Karpas-422 (cell line): ENCODE results near the gene TOR1B. TPM values are rescaled to one million over a fixed set of nuclear protein-coding genes. Genes with fewer than 3 reads are reported as not detected.

Experiments
- DNase-seq: peaks from one replicate; pipeline ENCODE4 v3.0.0-alpha.2; 2015
- H2AFZ ChIP-seq: fragments of 200-600 bp; sonication (generic); 2 replicates; pipeline ENCODE4 v1.6.1; 2014; ENCODE audit warnings: antibody characterized with exemption, low read length, mixed read lengths
- H3K27ac ChIP-seq: fragments of 200-600 bp; sonication (generic); 2 replicates; pipeline ENCODE4 v1.5.1; 2014; ENCODE audit warnings: mild to moderate bottlenecking, low read length, moderate library complexity
- H3K27me3 ChIP-seq: fragments of 200-600 bp; sonication (generic); 2 replicates; pipeline ENCODE4 v1.6.1; 2014; ENCODE audit warnings: low read length, mixed read lengths
- H3K36me3 ChIP-seq: fragments of 200-600 bp; sonication (generic); 2 replicates; pipeline ENCODE4 v1.6.1; 2014; ENCODE audit warnings: low read length, mixed read lengths; ENCODE audit not compliant: insufficient read depth
- H3K4me1 ChIP-seq: fragments of 200-600 bp; sonication (generic); 2 replicates; pipeline ENCODE4 v1.6.1; 2014; ENCODE audit warnings: mild to moderate bottlenecking, low read length, mixed read lengths
- H3K4me2 ChIP-seq: fragments of 200-600 bp; sonication (generic); 2 replicates; pipeline ENCODE4 v1.6.1; 2014; ENCODE audit warnings: low read length, low read depth, mild to moderate bottlenecking; ENCODE audit not compliant: poor library complexity, severe bottlenecking
- H3K4me3 ChIP-seq: fragments of 200-600 bp; sonication (generic); 2 replicates; pipeline ENCODE4 v1.5.1; 2014; ENCODE audit warnings: mild to moderate bottlenecking, antibody characterized with exemption, low read length, mixed read lengths
- H3K79me2 ChIP-seq: fragments of 200-600 bp; sonication (generic); 2 replicates; pipeline ENCODE4 v1.6.1; 2014; ENCODE audit warnings: mild to moderate bottlenecking, low read length, mixed read lengths
- H3K9ac ChIP-seq: fragments of 200-600 bp; sonication (generic); 2 replicates; pipeline ENCODE4 v1.6.0; 2014; ENCODE audit warnings: low read length
- H3K9me2 ChIP-seq: fragments of 200-600 bp; sonication (generic), shearing (Covaris generic); replicated peaks from 2 replicates; pipeline ENCODE4 v1.6.0; 2014; ENCODE audit warnings: mild to moderate bottlenecking, low read length, moderate library complexity; ENCODE audit not compliant: insufficient read depth
- H3K9me3 ChIP-seq: fragments of 300-700, 200-600 bp; sonication (generic); 2 replicates; pipeline ENCODE4 v1.6.1; 2014; ENCODE audit warnings: low read length, mixed read lengths
- H4K20me1 ChIP-seq: fragments of 200-600 bp; sonication (generic); 2 replicates; pipeline ENCODE4 v1.6.1; 2014; ENCODE audit warnings: mild to moderate bottlenecking, antibody characterized with exemption, low read length, low read depth; ENCODE audit not compliant: insufficient read depth
- total RNA-seq: library from RNA; depleted of rRNA; stranded (reverse); fragments of >200 nt; shearing (Covaris generic); gene quantifications from 2 replicates; pipeline ENCODE4 v1.2.3, GENCODE V29; 2014; ENCODE audit warnings: low replicate concordance

TOR1B gene
- total RNA-seq, 1 experiment from 2014 or later = 10.5 TPM

GRCh38 chr9:129845373-129845772 is 42.4 kb downstream of the TOR1B start:
- Histone ChIP-seq H3K27ac (0 out of 2 replicates have a peak overlapping the region, but pooled peaks have one; percentile 2), H3K9me2 (no peaks in the 10 kb centered on the region), H3K36me3 (no peaks in the 10 kb centered on the region), H3K79me2 (peaks cover 27% of the 10 kb centered on the region), H2AFZ (no peak overlapping the region), H3K4me2 (no peak overlapping the region), H4K20me1 (no peaks in the 10 kb centered on the region), H3K4me1 (peaks cover 8% of the 10 kb centered on the region), H3K27me3 (no peaks in the 10 kb centered on the region), H3K9me3 (no peaks in the 10 kb centered on the region), H3K4me3 (no peak overlapping the region), H3K9ac (no peak overlapping the region)
- no peak for DNase-seq

- H3K9me2 ChIP-seq = no peaks in the 10 kb centered on the region
- no peaks in the 10 kb centered on the region for H3K27me3 ChIP-seq
- H3K4me3 ChIP-seq = no peak overlapping the region
- no peaks in the 10 kb centered on the region for H3K9me3 ChIP-seq
- H3K9ac ChIP-seq = no peak overlapping the region
- peaks cover 7% of the 10 kb centered on the region; the same call in 1 of the 2 replicates for H3K79me2 ChIP-seq
- H3K4me2 ChIP-seq = no peak overlapping the region
- no peak for DNase-seq
- H2AFZ ChIP-seq = no peak overlapping the region
- H4K20me1 ChIP-seq = no peaks in the 10 kb centered on the region
- H3K4me1 ChIP-seq = peaks cover 5% of the 10 kb centered on the region
- no peak overlapping the region for H3K27ac ChIP-seq
- H3K36me3 ChIP-seq = 0 out of 2 replicates have a peak, but pooled peaks cover 5% of the 10 kb centered on the region
Observed at GRCh38 chr9:129848712-129849441, 45.9 kb downstream of the TOR1B start.

GRCh38 chr9:129849901-129850300 is 46.9 kb downstream of the TOR1B start:
- H3K4me3 ChIP-seq = no peak overlapping the region
- DNase-seq = no peak
- no peaks in the 10 kb centered on the region for H3K9me2 ChIP-seq
- no peaks in the 10 kb centered on the region for H3K4me1 ChIP-seq
- H3K36me3 ChIP-seq = 0 out of 2 replicates have a peak, but pooled peaks cover 5% of the 10 kb centered on the region
- H3K27me3 ChIP-seq = no peaks in the 10 kb centered on the region
- H3K9ac ChIP-seq = no peak overlapping the region
- H3K9me3 ChIP-seq = no peaks in the 10 kb centered on the region
- no peak overlapping the region for H2AFZ ChIP-seq
- H4K20me1 ChIP-seq = no peaks in the 10 kb centered on the region
- H3K4me2 ChIP-seq = no peak overlapping the region
- H3K79me2 ChIP-seq = peaks cover 6% of the 10 kb centered on the region; the same call in 1 of the 2 replicates
- H3K27ac ChIP-seq = no peak overlapping the region

GRCh38 chr9:129850821-129851550 is 48.0 kb downstream of the TOR1B start:
- peaks cover 3% of the 10 kb centered on the region; the same call in 1 of the 2 replicates for H3K79me2 ChIP-seq
- no peak overlapping the region for H3K4me3 ChIP-seq
- DNase-seq = no peak
- no peak overlapping the region for H2AFZ ChIP-seq
- no peak overlapping the region for H3K4me2 ChIP-seq
- H3K9me2 ChIP-seq = no peaks in the 10 kb centered on the region
- H4K20me1 ChIP-seq = no peaks in the 10 kb centered on the region
- H3K36me3 ChIP-seq = 0 out of 2 replicates have a peak, but pooled peaks cover 5% of the 10 kb centered on the region
- no peaks in the 10 kb centered on the region for H3K9me3 ChIP-seq
- no peak overlapping the region for H3K27ac ChIP-seq
- H3K9ac ChIP-seq = no peak overlapping the region
- H3K27me3 ChIP-seq = no peaks in the 10 kb centered on the region
- no peaks in the 10 kb centered on the region for H3K4me1 ChIP-seq

GRCh38 chr9:129851821-129852220 is 48.8 kb downstream of the TOR1B start:
- H2AFZ ChIP-seq = no peak overlapping the region
- H3K27me3 ChIP-seq = no peaks in the 10 kb centered on the region
- peaks cover 3% of the 10 kb centered on the region; the same call in 1 of the 2 replicates for H3K79me2 ChIP-seq
- H3K4me3 ChIP-seq = no peak overlapping the region
- no peaks in the 10 kb centered on the region for H4K20me1 ChIP-seq
- no peaks in the 10 kb centered on the region for H3K9me2 ChIP-seq
- no peak for DNase-seq
- H3K27ac ChIP-seq = no peak overlapping the region
- H3K9ac ChIP-seq = no peak overlapping the region
- no peaks in the 10 kb centered on the region for H3K9me3 ChIP-seq
- H3K4me1 ChIP-seq = no peaks in the 10 kb centered on the region
- 0 out of 2 replicates have a peak, but pooled peaks cover 5% of the 10 kb centered on the region for H3K36me3 ChIP-seq
- no peak overlapping the region for H3K4me2 ChIP-seq

GRCh38 chr9:129852579-129852978 is 49.6 kb downstream of the TOR1B start:
- Histone ChIP-seq H3K27me3 (no peaks in the 10 kb centered on the region), H3K79me2 (no peaks in the 10 kb centered on the region), H3K4me2 (no peak overlapping the region), H4K20me1 (no peaks in the 10 kb centered on the region), H3K27ac (no peak overlapping the region), H3K36me3 (0 out of 2 replicates have a peak, but pooled peaks cover 5% of the 10 kb centered on the region), H2AFZ (no peak overlapping the region), H3K9me3 (no peaks in the 10 kb centered on the region), H3K4me1 (no peaks in the 10 kb centered on the region), H3K9ac (no peak overlapping the region), H3K4me3 (no peak overlapping the region), H3K9me2 (no peaks in the 10 kb centered on the region)
- no peak for DNase-seq

- peaks cover 5% of the 10 kb centered on the region; the same call in 1 of the 2 replicates for H3K36me3 ChIP-seq
- H3K9ac ChIP-seq = no peak overlapping the region
Observed at GRCh38 chr9:129853614-129854013, 50.6 kb downstream of the TOR1B start.

GRCh38 chr9:129854588-129855110 is 51.7 kb downstream of the TOR1B start:
- H3K9me2 ChIP-seq = no peaks in the 10 kb centered on the region
- no peaks in the 10 kb centered on the region for H3K27me3 ChIP-seq
- no peak overlapping the region for H3K4me3 ChIP-seq

More at GRCh38 chr9:129853614-129854013, 50.6 kb downstream of the TOR1B start:
- no peak for DNase-seq
- Histone ChIP-seq H3K9me3 (no peaks in the 10 kb centered on the region), H3K27ac (no peak overlapping the region), H3K4me2 (no peak overlapping the region), H3K4me1 (no peaks in the 10 kb centered on the region), H2AFZ (no peak overlapping the region), H3K79me2 (no peaks in the 10 kb centered on the region), H4K20me1 (no peaks in the 10 kb centered on the region), H3K27me3 (no peaks in the 10 kb centered on the region), H3K4me3 (no peak overlapping the region), H3K9me2 (no peaks in the 10 kb centered on the region)

More at GRCh38 chr9:129854588-129855110, 51.7 kb downstream of the TOR1B start:
- H3K4me2 ChIP-seq = no peak overlapping the region
- H3K9ac ChIP-seq = no peak overlapping the region
- H3K9me3 ChIP-seq = no peaks in the 10 kb centered on the region
- H2AFZ ChIP-seq = no peak overlapping the region
- no peak for DNase-seq
- H3K79me2 ChIP-seq = no peaks in the 10 kb centered on the region
- no peaks in the 10 kb centered on the region for H4K20me1 ChIP-seq
- no peaks in the 10 kb centered on the region for H3K4me1 ChIP-seq
- peaks cover 5% of the 10 kb centered on the region; the same call in 1 of the 2 replicates for H3K36me3 ChIP-seq
- no peak overlapping the region for H3K27ac ChIP-seq
